Measurements from ENCODE around the gene SCAMP4.

Gene SCAMP4

GRCh38 chr19:1942078-1942933 is 37.1 kb downstream of the SCAMP4 start:
- DNase-seq = peak; percentile 81

- no peak for DNase-seq
Measured at GRCh38 chr19:1942934-1943555, 37.8 kb downstream of the SCAMP4 start.

- no peak for DNase-seq
Measured at GRCh38 chr19:1943661-1944087, 38.5 kb downstream of the SCAMP4 start.

GRCh38 chr19:1944088-1944915 is 39.1 kb downstream of the SCAMP4 start:
- DNase-seq = no peak

- DNase-seq = no peak
Measured at GRCh38 chr19:1944916-1945561, 39.8 kb downstream of the SCAMP4 start.

GRCh38 chr19:1945899-1946298 is 40.7 kb downstream of the SCAMP4 start:
- peak; percentile 44 for DNase-seq

GRCh38 chr19:1947651-1948209 is 42.5 kb downstream of the SCAMP4 start:
- DNase-seq = no peak

- no peak for DNase-seq
Measured at GRCh38 chr19:1949304-1950101, 44.3 kb downstream of the SCAMP4 start.

- no peak for DNase-seq
Measured at GRCh38 chr19:1950640-1951039, 45.4 kb downstream of the SCAMP4 start.

- no peak for DNase-seq
Measured at GRCh38 chr19:1952635-1953034, 47.4 kb downstream of the SCAMP4 start.

GRCh38 chr19:1953037-1953436 is 47.8 kb downstream of the SCAMP4 start:
- no peak for DNase-seq

- DNase-seq = no peak
Measured at GRCh38 chr19:1953441-1954094, 48.4 kb downstream of the SCAMP4 start.

GRCh38 chr19:1954532-1954933 is 49.3 kb downstream of the SCAMP4 start:
- DNase-seq = no peak

- no peak for DNase-seq
Measured at GRCh38 chr19:1955171-1956121, 50.2 kb downstream of the SCAMP4 start.

GRCh38 chr19:1956122-1956494 is 50.9 kb downstream of the SCAMP4 start:
- DNase-seq = no peak

GRCh38 chr19:1956868-1957492 is 51.8 kb downstream of the SCAMP4 start:
- DNase-seq = no peak

- no peak for DNase-seq
Measured at GRCh38 chr19:1957562-1958248, 52.5 kb downstream of the SCAMP4 start.

GRCh38 chr19:1959928-1960589 is 54.9 kb downstream of the SCAMP4 start:
- no peak for DNase-seq

Measured in DMS53 (cell line).